OCI-LY1 (cell line): ENCODE data around the gene CTCFL.

ENCODE experiments used
- H2AFZ ChIP-seq: fragments of 200-600 bp; sonication (generic), shearing (Covaris generic); 2 replicates; pipeline ENCODE4 v1.6.0; 2014; ENCODE audit warnings: antibody characterized with exemption, mild to moderate bottlenecking, low read length
- H3F3A ChIP-seq: fragments of 200-600 bp; sonication (generic), shearing (Covaris generic); 2 replicates; pipeline ENCODE4 v1.6.0; 2014; ENCODE audit warnings: mild to moderate bottlenecking, antibody characterized with exemption, low read length, moderate library complexity; ENCODE audit not compliant: insufficient read depth
- H3K27ac ChIP-seq: fragments of 200-600 bp; sonication (generic); 2 replicates; pipeline ENCODE4 v1.5.1; 2014; ENCODE audit warnings: low read length, mixed run types, mild to moderate bottlenecking, low read depth; ENCODE audit not compliant: poor library complexity, severe bottlenecking
- H3K27me3 ChIP-seq: fragments of 200-600 bp; sonication (generic); 2 replicates; pipeline ENCODE4 v1.6.0; 2014; ENCODE audit warnings: antibody characterized with exemption, mild to moderate bottlenecking, low read length, moderate library complexity; ENCODE audit not compliant: insufficient read depth
- H3K36me3 ChIP-seq: fragments of 200-600 bp; sonication (generic); 2 replicates; pipeline ENCODE4 v1.6.1; 2014; ENCODE audit warnings: mild to moderate bottlenecking, antibody characterized with exemption, low read length, moderate library complexity, mixed read lengths; ENCODE audit not compliant: insufficient read depth
- H3K4me1 ChIP-seq: fragments of 200-600 bp; sonication (generic); 2 replicates; pipeline ENCODE4 v1.5.1; 2014; ENCODE audit warnings: mild to moderate bottlenecking, low read length, moderate library complexity; ENCODE audit not compliant: insufficient read depth, severe bottlenecking
- H3K4me2 ChIP-seq: fragments of 200-600 bp; sonication (generic), shearing (Covaris generic); 2 replicates; pipeline ENCODE4 v1.6.1; 2014; ENCODE audit warnings: low read length
- H3K4me3 ChIP-seq: fragments of 200-600 bp; sonication (generic); 2 replicates; pipeline ENCODE4 v1.5.1; 2014; ENCODE audit warnings: low read length, low read depth, mild to moderate bottlenecking, mixed read lengths; ENCODE audit not compliant: poor library complexity, severe bottlenecking
- H3K79me2 ChIP-seq: fragments of 200-600 bp; shearing (Covaris generic); 2 replicates; pipeline ENCODE4 v1.6.1; 2016; ENCODE audit warnings: mixed run types, low read length, mixed read lengths; ENCODE audit not compliant: insufficient read depth
- H3K9ac ChIP-seq: fragments of 200-600 bp; sonication (generic), shearing (Covaris generic); 2 replicates; pipeline ENCODE4 v1.6.1; 2014; ENCODE audit warnings: mild to moderate bottlenecking, low read length, mixed read lengths
- H3K9me2 ChIP-seq: fragments of 200-600 bp; sonication (generic), shearing (Covaris generic); 2 replicates; pipeline ENCODE4 v1.6.1; 2014; ENCODE audit warnings: low read depth, mild to moderate bottlenecking, low read length, mixed read lengths
- H3K9me3 ChIP-seq: fragments of 200-600 bp; shearing (Covaris generic); 2 replicates; pipeline ENCODE4 v1.6.1; 2014; ENCODE audit warnings: low read length, mixed read lengths
- H4K20me1 ChIP-seq: fragments of 200-600 bp; sonication (generic), shearing (Covaris generic); 2 replicates; pipeline ENCODE4 v1.6.0; 2016; ENCODE audit warnings: mild to moderate bottlenecking, low read length; ENCODE audit not compliant: insufficient read depth
- CTCF ChIP-seq: fragments of 200-600 bp; sonication (generic), shearing (Covaris generic); IDR thresholded peaks from 2 replicates; pipeline ENCODE4 v1.5.1; 2017; ENCODE audit warnings: mild to moderate bottlenecking, antibody characterized with exemption, low read length, moderate library complexity, mixed read lengths
- EZH2 ChIP-seq: fragments of 200-600 bp; sonication (generic), shearing (Covaris generic); IDR thresholded peaks from 2 replicates; pipeline ENCODE4 v1.8.0; 2017; ENCODE audit warnings: borderline replicate concordance, mixed run types, mild to moderate bottlenecking, antibody characterized with exemption, low read length, moderate library complexity, mixed read lengths

Gene CTCFL

GRCh38 chr20:57500962-57501361, 24.0 kb downstream of the CTCFL start:
- peaks cover 7% of the 10 kb centered on the region; the same call in 1 of the 2 replicates for H3K27me3 ChIP-seq
- H3K36me3 ChIP-seq = no peaks in the 10 kb centered on the region
- H2AFZ ChIP-seq = no peak overlapping the region
- no peak overlapping the region for H3K27ac ChIP-seq
- no peaks in the 10 kb centered on the region for H4K20me1 ChIP-seq
- TF ChIP-seq EZH2 = no peak
- TF ChIP-seq CTCF = no peak
- no peaks in the 10 kb centered on the region for H3K9me2 ChIP-seq
- no peak overlapping the region for H3K4me3 ChIP-seq
- H3K4me2 ChIP-seq = no peak overlapping the region
- no peaks in the 10 kb centered on the region for H3K9me3 ChIP-seq
- peaks cover 9% of the 10 kb centered on the region for H3K4me1 ChIP-seq
- no peak overlapping the region for H3K9ac ChIP-seq
- no peaks in the 10 kb centered on the region for H3F3A ChIP-seq
- H3K79me2 ChIP-seq = no peaks in the 10 kb centered on the region

DNA sequence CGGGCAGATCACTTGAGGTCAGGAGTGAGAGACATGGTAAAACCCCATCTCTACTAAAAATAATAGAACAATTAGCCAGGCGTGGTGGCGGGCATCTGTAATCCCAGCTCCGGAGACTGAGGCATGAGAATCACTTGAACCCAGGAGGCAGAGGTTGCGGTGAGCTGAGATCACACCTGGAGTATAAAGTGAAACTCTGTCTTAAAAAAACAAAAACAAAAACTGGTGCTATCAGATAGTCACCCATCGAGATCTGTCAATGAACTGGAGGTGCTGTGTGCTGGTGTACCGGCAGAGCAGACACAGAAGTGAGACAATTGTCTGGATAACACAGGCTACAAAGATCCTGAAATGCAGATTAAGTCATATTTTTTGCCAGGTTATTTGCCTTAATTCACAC, 24.7 kb downstream of the CTCFL start:
- Histone ChIP-seq H3K36me3 (no peaks in the 10 kb centered on the region), H3K27me3 (peaks cover 7% of the 10 kb centered on the region; the same call in 1 of the 2 replicates), H3K9me2 (no peaks in the 10 kb centered on the region), H3K4me1 (peaks cover 14% of the 10 kb centered on the region), H3K4me2 (no peak overlapping the region), H3K9ac (no peak overlapping the region), H3K27ac (no peak overlapping the region), H3K9me3 (no peaks in the 10 kb centered on the region), H3F3A (no peaks in the 10 kb centered on the region), H2AFZ (no peak overlapping the region), H3K4me3 (no peak overlapping the region), H3K79me2 (no peaks in the 10 kb centered on the region), H4K20me1 (no peaks in the 10 kb centered on the region)
- TF ChIP-seq CTCF (no peak), EZH2 (no peak)

DNA sequence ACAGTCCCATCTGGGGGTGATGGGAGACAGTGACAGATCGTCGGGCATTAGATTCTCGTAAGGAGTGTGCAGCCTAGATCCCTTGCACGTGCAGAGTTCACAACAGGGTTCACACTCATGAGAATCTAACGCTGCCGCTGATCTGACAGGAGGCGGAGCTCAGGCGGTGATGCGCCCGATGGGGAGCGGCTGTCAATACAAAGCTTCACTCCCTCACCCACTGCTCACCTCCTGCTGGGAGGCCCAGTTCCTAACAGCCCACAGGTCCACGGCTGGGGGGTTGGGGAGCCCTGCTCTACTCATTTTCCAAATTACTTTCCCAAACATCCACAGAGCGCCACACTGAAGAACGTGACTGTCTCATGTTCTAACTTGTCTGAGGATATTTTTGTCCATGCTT, 25.3 kb downstream of the CTCFL start:
- Histone ChIP-seq H3K27me3 (peaks cover 7% of the 10 kb centered on the region; the same call in 1 of the 2 replicates), H4K20me1 (no peaks in the 10 kb centered on the region), H3K36me3 (no peaks in the 10 kb centered on the region), H3K4me2 (no peak overlapping the region), H3K9me3 (no peaks in the 10 kb centered on the region), H3K79me2 (no peaks in the 10 kb centered on the region), H3F3A (no peaks in the 10 kb centered on the region), H3K9ac (no peak overlapping the region), H3K4me1 (peaks cover 19% of the 10 kb centered on the region), H3K27ac (no peak overlapping the region), H2AFZ (no peak overlapping the region), H3K4me3 (no peak overlapping the region), H3K9me2 (no peaks in the 10 kb centered on the region)
- TF ChIP-seq CTCF (no peak), EZH2 (no peak)
